ENCODE measurements around the gene BTBD18. TPM values are rescaled to one million over a fixed set of nuclear protein-coding genes. Genes with fewer than 3 reads are reported as not detected.
A peak's percentile ranks its signal among the peaks of the same experiment; 100 is the strongest.

The BTBD18 gene
- total RNA-seq, 1 experiment from 2014 or later: not detected

DNA sequence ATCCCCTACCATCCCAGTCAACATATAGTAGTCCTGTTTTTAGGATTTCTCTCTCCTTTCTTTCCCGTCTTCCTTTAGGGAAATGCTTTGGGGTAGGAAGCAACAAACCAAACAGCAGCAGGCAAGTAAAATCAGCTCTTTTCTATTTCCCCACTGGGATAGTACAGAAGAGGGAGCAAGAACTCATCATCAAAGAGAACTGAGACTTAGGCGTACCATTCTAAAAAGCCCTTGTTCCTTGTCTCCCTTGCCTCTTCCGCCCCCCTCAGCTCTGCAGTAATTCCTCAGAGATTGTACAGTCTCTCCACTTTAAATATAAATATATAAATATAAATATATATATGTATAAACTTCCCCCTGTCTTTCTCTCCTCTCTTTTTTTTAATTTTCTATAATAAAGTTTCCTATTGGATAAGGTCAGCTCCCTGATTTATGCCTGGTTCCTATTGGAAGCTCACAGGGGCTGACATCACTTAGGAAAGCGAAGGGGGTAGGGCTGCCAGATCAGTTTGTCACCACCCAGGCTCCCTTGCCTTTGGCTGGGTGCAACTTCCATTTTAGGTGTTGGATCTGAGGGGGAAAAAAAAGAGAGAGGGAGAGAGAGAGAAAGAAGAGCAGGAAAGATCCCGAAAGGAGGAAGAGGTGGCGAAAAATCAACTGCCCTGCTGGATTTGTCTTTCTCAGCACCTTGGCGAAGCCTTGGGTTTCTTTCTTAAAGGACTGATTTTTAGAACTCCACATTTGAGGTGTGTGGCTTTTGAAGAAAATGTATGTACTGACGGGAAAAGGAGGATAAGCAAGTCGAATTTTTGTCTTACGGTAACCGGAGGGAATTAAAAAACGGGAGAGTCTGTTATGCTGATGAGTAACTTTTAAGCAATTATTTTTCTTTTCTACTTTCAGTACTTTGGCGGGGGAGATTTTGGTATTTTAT lies 9.9 kb upstream of the BTBD18 start, which contains the start of gene CTNND1:
CTNND1 (plus strand) TSS at position 502 of the 934 bp plus-strand sequence. CDS start 29,677 bp downstream, outside the sequence.
- Mint-ChIP-seq H3K27ac (ENCODE audit: low read depth, unreplicated experiment) (peak within 1 kb of the TSS; percentile 96), H3K27me3 (ENCODE audit: insufficient read depth, unreplicated experiment) (no peaks in the 10 kb centered on the region), H3K9me3 (ENCODE audit: unreplicated experiment) (no peaks in the 10 kb centered on the region), H3K4me1 (ENCODE audit: insufficient read depth, unreplicated experiment) (peaks cover 25% of the 10 kb centered on the region), H3K4me3 (ENCODE audit: unreplicated experiment) (peak within 1 kb of the TSS; percentile 83), H3K36me3 (ENCODE audit: insufficient read depth, unreplicated experiment) (no peaks in the 10 kb centered on the region)
- intact Hi-C loops (cut with micrococcal nuclease): loop anchor here (1.0 to 5.0 kb wide), 3 partner anchors 17 to 296 kb away; no protein-coding TSS in a partner anchor
- ChIA-PET POLR2A (interaction anchor here (0.6 to 9.6 kb wide), 34 partner anchors 9 to 750 kb away, joined by 3 to 285 read pairs (median 4); partner anchors contain the start of genes BTBD18, MED19, SELENOH and SLC43A3), CTCF (interaction anchor here (0.5 to 12.8 kb wide), 15 partner anchors 9 to 818 kb away, joined by 3 to 312 read pairs (median 4); partner anchors contain the start of genes BTBD18 and SELENOH)
- BruUV-seq (replicated peaks): TSS peak; percentile 97
- TF ChIP-seq CTCF (IDR thresholded peaks at IDR 0.05; ENCODE audit: unreplicated experiment): no peak
- peak; percentile 98 for DNase-seq (ENCODE audit: unreplicated experiment)

DNA sequence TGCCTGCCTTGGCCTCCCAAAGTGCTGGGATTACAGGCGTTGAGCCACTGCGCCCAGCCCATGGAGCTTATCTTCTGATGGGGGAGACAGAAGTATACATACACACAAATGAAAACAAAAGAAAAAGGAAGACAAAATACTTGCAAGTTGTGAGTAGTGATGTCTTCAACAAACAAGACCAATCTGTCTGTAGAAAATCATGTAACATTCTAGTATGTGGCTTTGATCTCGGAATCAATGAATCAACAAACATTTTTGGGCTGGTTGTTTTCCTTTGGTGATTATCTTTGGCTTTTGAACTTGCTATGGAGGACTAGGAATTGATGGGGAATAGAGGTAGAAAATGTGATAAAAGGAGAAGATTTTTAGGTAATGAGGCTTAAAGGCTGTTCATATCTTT lies 6.6 kb upstream of the BTBD18 start:
- Mint-ChIP-seq H3K27me3 (ENCODE audit: insufficient read depth, unreplicated experiment) (no peaks in the 10 kb centered on the region), H3K9me3 (ENCODE audit: unreplicated experiment) (no peaks in the 10 kb centered on the region), H3K36me3 (ENCODE audit: insufficient read depth, unreplicated experiment) (no peaks in the 10 kb centered on the region), H3K27ac (ENCODE audit: low read depth, unreplicated experiment) (no peak overlapping the region), H3K4me3 (ENCODE audit: unreplicated experiment) (no peak overlapping the region), H3K4me1 (ENCODE audit: insufficient read depth, unreplicated experiment) (no peaks in the 10 kb centered on the region)
- no TSS peak for BruUV-seq (replicated peaks)
- CTCF ChIA-PET: interaction anchor here (0.6 to 12.8 kb wide), 5 partner anchors 27 to 800 kb away, joined by 4 to 312 read pairs (median 5); no protein-coding TSS in a partner anchor
- TF ChIP-seq CTCF (IDR thresholded peaks at IDR 0.05; ENCODE audit: unreplicated experiment): no peak
- DNase-seq (ENCODE audit: unreplicated experiment): no peak
- POLR2A ChIA-PET: interaction anchor here (1.2 to 9.6 kb wide), 4 partner anchors 19 to 82 kb away, joined by 3 to 285 read pairs (median 110); no protein-coding TSS in a partner anchor
- intact Hi-C loops (cut with micrococcal nuclease): no loop called here

- POLR2A ChIA-PET: no interaction called here
- Mint-ChIP-seq H3K27ac (ENCODE audit: low read depth, unreplicated experiment) (no peak overlapping the region), H3K4me3 (ENCODE audit: unreplicated experiment) (no peak overlapping the region), H3K4me1 (ENCODE audit: insufficient read depth, unreplicated experiment) (no peaks in the 10 kb centered on the region), H3K36me3 (ENCODE audit: insufficient read depth, unreplicated experiment) (peaks cover 14% of the 10 kb centered on the region), H3K9me3 (ENCODE audit: unreplicated experiment) (no peaks in the 10 kb centered on the region), H3K27me3 (ENCODE audit: insufficient read depth, unreplicated experiment) (no peaks in the 10 kb centered on the region)
- CTCF ChIA-PET: interaction anchor here (0.6 to 9.9 kb wide), 4 partner anchors 13 to 179 kb away, joined by 3 to 115 read pairs (median 6); no protein-coding TSS in a partner anchor
- intact Hi-C loops (cut with micrococcal nuclease): loop anchor here (5.0 kb wide), 2 partner anchors 534 to 759 kb away; no protein-coding TSS in a partner anchor
- DNase-seq (ENCODE audit: unreplicated experiment): no peak
- TF ChIP-seq CTCF (IDR thresholded peaks at IDR 0.05; ENCODE audit: unreplicated experiment): no peak
- BruUV-seq (replicated peaks): no TSS peak
Observed at GRCh38 chr11:57752954-57753353, 1.3 kb upstream of the BTBD18 start.

- no peaks in the 10 kb centered on the region for H3K4me1 Mint-ChIP-seq (ENCODE audit: insufficient read depth, unreplicated experiment)
- no peak for DNase-seq (ENCODE audit: unreplicated experiment)
- intact Hi-C loops (cut with micrococcal nuclease): loop anchor here (2.0 to 5.0 kb wide), 3 partner anchors 50 to 761 kb away; no protein-coding TSS in a partner anchor
- ChIA-PET POLR2A (interaction anchor here (0.9 to 1.8 kb wide), 7 partner anchors 9 to 50 kb away, joined by 3 to 8 read pairs (median 6); partner anchors contain the start of genes CTNND1 and SELENOH), CTCF (interaction anchor here (0.6 to 9.9 kb wide), 15 partner anchors 9 to 309 kb away, joined by 3 to 115 read pairs (median 4); partner anchors contain the start of gene CTNND1)
- TF ChIP-seq CTCF (IDR thresholded peaks at IDR 0.05; ENCODE audit: unreplicated experiment): no peak
- no peak overlapping the region for H3K27ac Mint-ChIP-seq (ENCODE audit: low read depth, unreplicated experiment)
- no peak overlapping the region for H3K4me3 Mint-ChIP-seq (ENCODE audit: unreplicated experiment)
- no peaks in the 10 kb centered on the region for H3K27me3 Mint-ChIP-seq (ENCODE audit: insufficient read depth, unreplicated experiment)
- peaks cover 28% of the 10 kb centered on the region for H3K36me3 Mint-ChIP-seq (ENCODE audit: insufficient read depth, unreplicated experiment)
- no TSS peak for BruUV-seq (replicated peaks)
- no peaks in the 10 kb centered on the region for H3K9me3 Mint-ChIP-seq (ENCODE audit: unreplicated experiment)
Observed at GRCh38 chr11:57751176-57751575, 443 bp downstream of the BTBD18 start.
